Activated naive CD4-positive, alpha-beta T cell treated with anti-CD3 and anti-CD28 coated beads, Interleukin-2, amount 10 ng/mL, durations not matched to agents 7 days and 5 days (primary cell): ENCODE results near the gene RASGRF1.

ENCODE experiments used
- CTCF ChIA-PET: fragments of 350-600 bp; sonication (Branson Sonifier 250); formaldehyde crosslinking; loops from one replicate; lab custom pipeline; 2021; ENCODE audit warnings: antibody characterized with exemption; lab: Charles Lee
- DNase-seq: peaks from one replicate; pipeline ENCODE4 v3.0.0-alpha.2; 2020
- H3K27ac Mint-ChIP-seq: one replicate; pipeline ENCODE4 v1.8.0; 2021; ENCODE audit warnings: mild to moderate bottlenecking, moderate library complexity, mixed read lengths
- H3K27me3 Mint-ChIP-seq: one replicate; pipeline ENCODE4 v1.8.0; 2021; ENCODE audit warnings: mild to moderate bottlenecking, mixed read lengths
- H3K36me3 Mint-ChIP-seq: one replicate; pipeline ENCODE4 v1.8.0; 2021; ENCODE audit warnings: mixed read lengths
- H3K4me1 Mint-ChIP-seq: one replicate; pipeline ENCODE4 v1.8.0; 2021; ENCODE audit warnings: mixed read lengths
- H3K4me3 Mint-ChIP-seq: one replicate; pipeline ENCODE4 v1.8.0; 2021; ENCODE audit warnings: mild to moderate bottlenecking, moderate library complexity, mixed read lengths
- H3K9me3 Mint-ChIP-seq: one replicate; pipeline ENCODE4 v1.8.0; 2021; ENCODE audit warnings: mixed read lengths

Gene RASGRF1

GRCh38 chr15:78969687-78970349 is 120.8 kb downstream of the RASGRF1 start:
- no peaks in the 10 kb centered on the region for H3K9me3 Mint-ChIP-seq
- no peak overlapping the region for H3K27ac Mint-ChIP-seq
- peaks cover 23% of the 10 kb centered on the region for H3K27me3 Mint-ChIP-seq
- H3K4me3 Mint-ChIP-seq: no peak overlapping the region
- CTCF ChIA-PET: interaction anchor here (2.5 kb wide), 1 partner anchor 10 kb away, joined by 9 read pairs; no protein-coding TSS in a partner anchor
- no peaks in the 10 kb centered on the region for H3K36me3 Mint-ChIP-seq
- DNase-seq: no peak
- no peaks in the 10 kb centered on the region for H3K4me1 Mint-ChIP-seq

DNA sequence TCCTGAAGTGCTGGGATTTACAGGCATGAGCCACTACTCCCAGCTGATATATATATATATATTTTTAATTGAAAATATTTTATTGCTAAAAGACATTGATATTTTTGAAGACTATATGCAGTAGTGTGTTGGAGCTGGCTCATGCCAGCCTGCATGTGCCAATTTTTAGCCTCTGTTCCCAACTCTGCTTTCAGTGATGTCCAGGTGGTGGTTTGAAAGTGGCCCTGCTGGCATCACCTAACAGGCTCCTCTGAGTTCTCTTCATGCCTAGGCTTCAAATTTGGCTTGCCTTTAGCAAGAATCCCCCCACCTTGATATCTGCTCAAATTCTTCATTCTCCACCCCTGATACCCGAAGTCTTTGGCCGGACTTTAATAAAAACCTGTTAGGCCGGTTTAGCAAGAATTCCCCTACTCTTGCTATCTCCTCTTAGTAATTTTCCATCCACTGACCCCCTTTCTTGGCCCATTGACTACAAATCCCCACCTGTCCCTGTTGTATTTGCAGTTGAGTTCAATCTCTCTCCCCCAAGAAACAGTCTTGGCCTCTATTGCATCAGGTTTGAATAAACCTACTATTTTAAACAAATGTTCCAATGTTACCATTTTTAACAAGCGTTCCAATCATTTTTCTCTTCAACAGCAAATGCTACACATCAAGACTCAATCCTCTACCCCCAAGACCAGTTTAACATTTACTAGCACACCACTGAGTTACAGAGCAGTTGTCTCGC is 121.9 kb downstream of the RASGRF1 start:
- Mint-ChIP-seq H3K4me3 (no peak overlapping the region), H3K27ac (no peak overlapping the region), H3K36me3 (no peaks in the 10 kb centered on the region), H3K4me1 (no peaks in the 10 kb centered on the region), H3K9me3 (no peaks in the 10 kb centered on the region), H3K27me3 (peaks cover 21% of the 10 kb centered on the region)
- no peak for DNase-seq
- CTCF ChIA-PET: interaction anchor here (0.8 to 3.0 kb wide), 2 partner anchors 10 to 58 kb away, joined by 3 to 9 read pairs; no protein-coding TSS in a partner anchor

DNA sequence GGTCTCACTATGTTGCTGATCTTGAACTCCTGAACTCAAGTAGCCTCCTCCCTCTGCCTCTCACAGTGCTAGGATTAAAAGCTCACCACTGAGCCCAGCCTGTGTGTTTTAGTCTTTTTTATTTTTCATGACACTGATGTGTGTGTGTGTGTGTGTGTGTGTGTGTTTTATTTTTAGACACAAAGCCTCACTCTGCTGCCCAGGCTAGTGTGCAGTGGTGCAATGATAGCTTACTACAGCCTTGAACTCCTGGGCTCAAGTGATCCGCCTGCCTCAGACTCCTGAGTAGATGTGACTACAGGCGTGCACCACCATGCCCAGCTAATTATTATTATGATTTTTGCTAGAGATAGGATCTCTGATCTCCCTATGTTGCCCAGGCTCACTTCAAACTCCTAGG is 122.5 kb downstream of the RASGRF1 start:
- Mint-ChIP-seq H3K9me3 (no peaks in the 10 kb centered on the region), H3K36me3 (no peaks in the 10 kb centered on the region), H3K27ac (no peak overlapping the region), H3K4me3 (no peak overlapping the region), H3K27me3 (peaks cover 18% of the 10 kb centered on the region), H3K4me1 (no peaks in the 10 kb centered on the region)
- CTCF ChIA-PET: interaction anchor here (0.8 to 3.0 kb wide), 2 partner anchors 11 to 58 kb away, joined by 3 to 9 read pairs; no protein-coding TSS in a partner anchor
- no peak for DNase-seq

DNA sequence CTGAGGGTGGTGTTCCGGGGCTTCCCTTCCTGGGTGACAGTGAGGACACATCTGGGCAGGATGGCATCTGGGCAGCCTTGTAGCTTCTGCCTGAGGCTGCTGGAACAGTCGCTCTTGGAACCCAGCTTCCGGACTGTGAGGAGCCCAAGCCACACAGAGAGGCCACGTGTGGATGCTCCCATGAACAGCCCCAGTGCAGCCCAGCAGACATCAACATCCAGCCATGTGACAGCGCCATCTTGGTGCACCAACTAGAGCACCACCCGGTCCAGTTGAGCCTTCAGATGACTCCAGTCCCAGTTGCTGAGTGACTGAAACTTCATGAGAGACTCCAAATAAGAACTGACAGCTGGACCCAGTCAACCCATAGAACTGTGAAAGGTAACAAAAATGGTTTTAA is 130.3 kb downstream of the RASGRF1 start:
- no peak overlapping the region for H3K27ac Mint-ChIP-seq
- CTCF ChIA-PET: interaction anchor here (1.8 kb wide), 1 partner anchor 19 kb away, joined by 9 read pairs; no protein-coding TSS in a partner anchor
- H3K36me3 Mint-ChIP-seq: no peaks in the 10 kb centered on the region
- no peaks in the 10 kb centered on the region for H3K9me3 Mint-ChIP-seq
- H3K4me3 Mint-ChIP-seq: no peak overlapping the region
- H3K4me1 Mint-ChIP-seq: no peaks in the 10 kb centered on the region
- no peak for DNase-seq
- peaks cover 28% of the 10 kb centered on the region for H3K27me3 Mint-ChIP-seq

DNA sequence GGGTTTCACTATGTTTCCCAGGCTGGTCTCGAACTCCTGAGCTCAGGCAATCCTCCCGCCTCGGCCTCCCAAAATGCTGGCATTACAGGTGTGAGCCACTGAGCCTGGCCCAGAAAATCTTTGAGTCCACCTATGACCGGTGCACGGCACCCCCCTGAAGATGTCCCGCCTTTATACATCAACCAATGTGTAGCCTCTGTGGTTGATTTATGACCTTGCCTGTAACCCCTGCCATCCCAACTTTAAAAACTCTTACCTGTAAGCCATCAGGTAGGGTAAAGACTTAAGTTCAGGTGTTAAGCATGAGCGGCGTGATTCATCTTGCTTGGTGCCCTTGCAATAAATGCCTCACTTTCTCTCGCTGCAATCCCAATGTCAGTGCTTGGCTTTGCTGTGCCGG is 131.2 kb downstream of the RASGRF1 start:
- DNase-seq: no peak
- CTCF ChIA-PET: interaction anchor here (1.8 kb wide), 1 partner anchor 20 kb away, joined by 9 read pairs; no protein-coding TSS in a partner anchor
- Mint-ChIP-seq H3K4me1 (no peaks in the 10 kb centered on the region), H3K9me3 (no peaks in the 10 kb centered on the region), H3K27ac (no peak overlapping the region), H3K36me3 (no peaks in the 10 kb centered on the region), H3K4me3 (no peak overlapping the region), H3K27me3 (peaks cover 32% of the 10 kb centered on the region)

DNA sequence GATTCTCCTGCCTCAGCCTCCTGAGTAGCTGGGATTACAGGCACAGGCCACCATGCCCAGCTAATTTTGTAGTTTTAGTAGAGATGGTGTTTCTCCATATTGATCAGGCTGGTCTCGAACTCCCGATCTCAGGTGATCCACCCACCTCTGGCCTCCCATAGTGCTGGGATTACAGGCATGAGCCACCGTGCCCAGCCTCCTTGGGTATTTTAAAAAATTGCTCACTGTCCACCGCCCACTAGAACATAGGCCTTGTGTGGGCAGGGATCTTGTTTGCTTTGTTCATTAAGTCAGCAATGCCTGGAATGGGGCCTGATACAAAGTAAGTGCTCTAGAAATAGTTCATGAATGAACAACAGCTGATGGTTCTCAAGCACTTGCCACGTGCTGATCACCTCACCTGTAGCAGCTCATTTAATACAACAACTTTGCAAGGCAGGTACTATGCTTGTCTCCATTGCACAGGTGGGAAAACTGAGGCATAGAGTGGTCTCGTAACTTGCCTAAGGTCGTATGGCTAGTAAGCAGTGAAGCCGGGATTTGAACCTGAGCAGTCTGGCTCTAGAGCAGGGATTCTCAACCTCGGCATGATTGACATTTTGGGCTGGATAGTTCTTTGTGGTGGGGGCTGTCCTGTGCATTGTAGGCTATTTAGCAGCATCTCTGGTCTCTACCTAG is 133.0 kb downstream of the RASGRF1 start:
- CTCF ChIA-PET: no interaction called here

GRCh38 chr15:78956937-78957336 is 133.6 kb downstream of the RASGRF1 start:
- no peak overlapping the region for H3K27ac Mint-ChIP-seq
- H3K4me3 Mint-ChIP-seq: no peak overlapping the region
- CTCF ChIA-PET: no interaction called here
- peaks cover 30% of the 10 kb centered on the region for H3K27me3 Mint-ChIP-seq
- no peaks in the 10 kb centered on the region for H3K36me3 Mint-ChIP-seq
- no peaks in the 10 kb centered on the region for H3K9me3 Mint-ChIP-seq
- no peak for DNase-seq
- H3K4me1 Mint-ChIP-seq: no peaks in the 10 kb centered on the region

More for the DNA sequence above, 133.0 kb downstream of the RASGRF1 start:
- Mint-ChIP-seq H3K27me3 (peaks cover 32% of the 10 kb centered on the region), H3K27ac (no peak overlapping the region), H3K9me3 (no peaks in the 10 kb centered on the region), H3K36me3 (no peaks in the 10 kb centered on the region), H3K4me1 (no peaks in the 10 kb centered on the region), H3K4me3 (no peak overlapping the region)
- no peak for DNase-seq

GRCh38 chr15:78955355-78955754 is 135.2 kb downstream of the RASGRF1 start:
- DNase-seq: no peak

GRCh38 chr15:78951841-78952238 is 138.7 kb downstream of the RASGRF1 start:
- no peaks in the 10 kb centered on the region for H3K9me3 Mint-ChIP-seq
- CTCF ChIA-PET: no interaction called here
- H3K27me3 Mint-ChIP-seq: peaks cover 38% of the 10 kb centered on the region
- no peak for DNase-seq
- peaks cover 11% of the 10 kb centered on the region for H3K4me1 Mint-ChIP-seq
- H3K4me3 Mint-ChIP-seq: no peak overlapping the region
- no peak overlapping the region for H3K27ac Mint-ChIP-seq
- H3K36me3 Mint-ChIP-seq: no peaks in the 10 kb centered on the region

More at GRCh38 chr15:78955355-78955754, 135.2 kb downstream of the RASGRF1 start:
- Mint-ChIP-seq H3K4me1 (peaks cover 11% of the 10 kb centered on the region), H3K27ac (no peak overlapping the region), H3K4me3 (no peak overlapping the region), H3K36me3 (no peaks in the 10 kb centered on the region), H3K27me3 (peaks cover 29% of the 10 kb centered on the region), H3K9me3 (no peaks in the 10 kb centered on the region)
- CTCF ChIA-PET: no interaction called here

DNA sequence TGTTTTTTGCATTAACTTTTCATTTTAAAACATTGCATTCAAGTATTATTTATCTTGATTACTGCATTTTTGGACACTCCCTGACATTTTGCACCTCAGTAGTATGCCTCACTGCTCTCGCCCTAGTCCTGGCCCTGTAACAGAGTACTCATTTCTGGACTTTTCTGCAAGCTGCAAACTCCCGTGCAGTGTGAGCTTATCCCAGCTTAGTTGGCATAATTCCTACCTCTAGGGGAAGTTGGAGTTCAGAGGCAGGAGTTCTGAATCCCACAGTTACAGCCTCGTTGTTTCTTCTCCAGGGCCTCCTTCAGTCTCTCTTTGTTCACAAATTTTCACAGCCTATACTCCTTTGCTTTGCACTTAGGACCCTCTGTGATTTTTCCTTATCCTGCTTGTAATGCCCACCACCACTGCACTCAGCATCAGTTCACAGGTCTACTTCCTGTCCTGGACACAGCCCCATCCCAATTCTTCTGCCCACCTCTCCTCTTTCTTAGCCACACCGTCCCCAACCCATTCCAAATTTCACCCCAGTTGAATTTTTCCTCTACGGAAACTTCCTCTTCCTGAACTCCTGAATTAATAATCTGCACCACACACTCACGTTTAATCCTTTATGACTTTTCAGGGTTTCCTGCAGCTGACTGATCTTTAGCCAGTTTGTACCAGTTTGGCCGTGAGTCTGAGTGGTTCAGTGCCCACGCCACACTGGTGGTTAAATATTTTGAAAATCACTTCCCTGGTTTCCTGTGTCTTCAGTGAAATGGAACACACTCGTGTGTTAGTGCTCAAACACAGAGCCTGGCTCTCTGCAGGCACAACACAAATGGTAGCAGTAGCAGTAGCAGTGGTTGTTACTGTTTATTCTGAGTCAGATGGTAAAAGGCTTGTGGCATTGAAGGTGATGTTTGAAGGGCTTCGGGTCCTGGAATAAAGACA is 139.4 kb downstream of the RASGRF1 start:
- DNase-seq: no peak
- Mint-ChIP-seq H3K27ac (no peak overlapping the region), H3K36me3 (no peaks in the 10 kb centered on the region), H3K4me3 (no peak overlapping the region), H3K9me3 (no peaks in the 10 kb centered on the region), H3K4me1 (peaks cover 12% of the 10 kb centered on the region), H3K27me3 (peaks cover 45% of the 10 kb centered on the region)
- CTCF ChIA-PET: no interaction called here

DNA sequence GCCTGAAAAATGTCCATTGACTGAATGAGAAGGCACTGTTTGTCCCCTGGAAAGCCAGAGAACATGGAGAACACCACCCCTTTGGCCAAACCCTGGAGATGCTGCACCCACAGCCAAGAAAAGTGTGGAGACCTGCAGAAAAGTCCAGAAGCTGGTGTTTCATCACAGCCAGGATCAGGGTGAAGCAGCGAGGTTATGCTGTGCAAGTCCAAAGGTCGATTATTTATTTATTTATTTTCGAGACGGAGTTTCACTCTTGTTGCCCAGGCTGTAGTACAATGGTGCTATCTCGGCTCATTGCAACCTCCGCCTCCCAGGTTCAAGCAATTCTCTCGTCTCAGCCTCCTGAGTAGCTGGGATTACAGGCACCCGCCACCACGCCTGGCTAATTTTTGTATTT is 140.2 kb downstream of the RASGRF1 start:
- no peak for DNase-seq
- no peak overlapping the region for H3K27ac Mint-ChIP-seq
- CTCF ChIA-PET: no interaction called here
- peaks cover 52% of the 10 kb centered on the region for H3K27me3 Mint-ChIP-seq
- H3K9me3 Mint-ChIP-seq: no peaks in the 10 kb centered on the region
- no peak overlapping the region for H3K4me3 Mint-ChIP-seq
- no peaks in the 10 kb centered on the region for H3K36me3 Mint-ChIP-seq
- H3K4me1 Mint-ChIP-seq: peaks cover 14% of the 10 kb centered on the region

DNA sequence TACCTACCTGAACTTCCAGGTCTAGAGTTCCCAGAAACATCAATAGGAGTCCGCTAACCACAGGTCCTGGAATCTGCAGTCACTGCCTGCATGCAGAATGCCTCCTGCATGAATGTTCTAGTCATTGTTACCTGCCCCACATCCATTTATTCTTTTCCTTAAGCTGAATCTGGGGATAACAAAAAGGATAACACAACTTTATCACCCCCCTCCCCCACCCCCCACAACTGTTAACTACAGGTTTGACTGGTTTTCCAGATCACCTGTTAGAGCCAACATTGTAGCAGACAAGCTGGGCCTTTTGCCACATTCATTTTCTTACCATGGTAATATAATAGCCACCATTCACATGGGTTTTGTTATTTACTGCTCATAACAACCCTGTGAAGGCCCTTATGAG is 141.1 kb downstream of the RASGRF1 start:
- no peaks in the 10 kb centered on the region for H3K36me3 Mint-ChIP-seq
- no peak for DNase-seq
- H3K27ac Mint-ChIP-seq: no peak overlapping the region
- no peak overlapping the region for H3K4me3 Mint-ChIP-seq
- no peaks in the 10 kb centered on the region for H3K9me3 Mint-ChIP-seq
- H3K27me3 Mint-ChIP-seq: peaks cover 58% of the 10 kb centered on the region
- H3K4me1 Mint-ChIP-seq: peaks cover 17% of the 10 kb centered on the region
- CTCF ChIA-PET: no interaction called here

GRCh38 chr15:78947506-78947905 is 143.1 kb downstream of the RASGRF1 start:
- no peak overlapping the region for H3K27ac Mint-ChIP-seq
- no peak for DNase-seq
- peaks cover 4% of the 10 kb centered on the region for H3K36me3 Mint-ChIP-seq
- CTCF ChIA-PET: no interaction called here
- no peak overlapping the region for H3K4me3 Mint-ChIP-seq
- H3K27me3 Mint-ChIP-seq: peaks cover 64% of the 10 kb centered on the region
- H3K4me1 Mint-ChIP-seq: peaks cover 32% of the 10 kb centered on the region
- no peaks in the 10 kb centered on the region for H3K9me3 Mint-ChIP-seq
